GM21528 (cell line): ENCODE data around the gene CSNK2A2.

Experiments used
- ATAC-seq: cut with Tn5 transposase; IDR thresholded peaks from one replicate; pipeline ENCODE4 v1.9.1; 2021; ENCODE audit warnings: mild to moderate bottlenecking, moderate library complexity; ENCODE audit not compliant: unreplicated experiment, low FRiP score

CSNK2A2 gene

GRCh38 chr16:58116081-58116480, 81.8 kb downstream of the CSNK2A2 start:
- ATAC-seq = no peak

GRCh38 chr16:58114827-58115825, 82.8 kb downstream of the CSNK2A2 start:
- no peak for ATAC-seq

- no peak for ATAC-seq
Observed at GRCh38 chr16:58111302-58111627, 86.6 kb downstream of the CSNK2A2 start.

- ATAC-seq = no peak
Observed at GRCh38 chr16:58110571-58111301, 87.2 kb downstream of the CSNK2A2 start.

DNA sequence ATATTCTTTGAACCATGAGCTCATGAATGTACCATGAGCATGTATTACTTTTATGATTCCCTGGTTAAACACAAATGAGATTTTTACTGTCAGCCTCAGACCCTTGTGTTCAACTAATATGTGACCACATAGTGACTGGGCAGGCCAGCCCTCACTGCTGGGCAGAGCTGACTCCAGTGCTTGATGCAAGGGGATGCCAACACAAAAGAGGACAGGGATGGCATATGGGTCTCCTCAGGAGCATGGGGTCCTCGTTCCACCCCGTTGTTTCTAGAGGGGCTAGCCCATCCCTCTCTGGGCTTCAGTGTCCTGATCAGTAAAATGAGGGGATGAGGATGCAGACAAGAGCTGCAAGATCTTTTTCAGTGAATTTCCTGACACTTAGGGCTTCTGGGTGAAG, 88.0 kb downstream of the CSNK2A2 start:
- ATAC-seq = no peak

GRCh38 chr16:58109330-58109729, 88.6 kb downstream of the CSNK2A2 start:
- ATAC-seq = no peak
